Raji (cell line): ENCODE data around the gene IFI30.

Experiments used
- POLR2A ChIP-seq: IDR thresholded peaks from 2 replicates; pipeline ENCODE4 v1.6.1; 2011; ENCODE audit warnings: low read depth, low read length, control low read depth; ENCODE audit not compliant: insufficient read depth

IFI30 gene

GRCh38 chr19:18173572-18174288 lies at the start of gene IFI30:
IFI30 (plus strand) TSS chr19:18173813; CDS start chr19:18173842, 29 bp downstream.
- peak; percentile 99 for TF ChIP-seq POLR2A

- TF ChIP-seq POLR2A = no peak
Measured at GRCh38 chr19:18123819-18124218, 49.8 kb upstream of the IFI30 start.

GRCh38 chr19:18126097-18126496 lies 47.5 kb upstream of the IFI30 start:
- TF ChIP-seq POLR2A = no peak

- TF ChIP-seq POLR2A = no peak
Measured at GRCh38 chr19:18128044-18128443, 45.6 kb upstream of the IFI30 start.

GRCh38 chr19:18128805-18129204 lies 44.8 kb upstream of the IFI30 start:
- TF ChIP-seq POLR2A = no peak

DNA sequence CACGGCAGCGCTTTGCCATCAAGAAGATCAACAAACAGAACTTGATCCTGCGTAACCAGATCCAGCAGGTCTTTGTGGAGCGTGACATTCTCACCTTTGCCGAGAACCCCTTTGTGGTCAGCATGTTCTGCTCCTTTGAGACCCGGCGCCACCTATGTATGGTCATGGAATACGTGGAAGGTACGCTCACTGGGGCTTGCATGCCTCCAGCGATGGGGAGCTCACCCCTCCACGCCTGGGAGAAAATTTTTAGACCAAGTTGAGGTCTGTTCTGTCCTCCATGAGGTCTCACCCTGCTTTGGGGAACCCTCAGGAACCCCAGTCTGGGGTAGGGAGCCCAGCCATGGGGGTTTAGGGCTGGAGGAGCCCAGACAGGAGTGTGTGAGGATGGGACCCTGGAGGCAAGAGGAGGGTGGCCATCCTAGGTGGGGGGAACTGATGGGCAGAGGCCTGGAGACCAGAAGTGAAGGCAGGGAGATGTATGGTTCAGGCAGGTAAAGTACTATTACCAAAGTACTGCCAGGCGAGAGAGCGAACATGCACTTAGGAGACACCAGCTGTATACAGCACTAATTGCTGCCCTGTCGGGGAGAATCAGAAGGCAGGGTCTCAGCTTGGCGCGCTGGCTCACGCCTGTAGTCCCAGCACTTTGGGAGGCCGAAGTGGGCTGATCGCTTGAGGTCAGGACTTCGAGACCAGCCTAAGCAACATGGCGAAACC lies 42.9 kb upstream of the IFI30 start:
- TF ChIP-seq POLR2A = no peak

DNA sequence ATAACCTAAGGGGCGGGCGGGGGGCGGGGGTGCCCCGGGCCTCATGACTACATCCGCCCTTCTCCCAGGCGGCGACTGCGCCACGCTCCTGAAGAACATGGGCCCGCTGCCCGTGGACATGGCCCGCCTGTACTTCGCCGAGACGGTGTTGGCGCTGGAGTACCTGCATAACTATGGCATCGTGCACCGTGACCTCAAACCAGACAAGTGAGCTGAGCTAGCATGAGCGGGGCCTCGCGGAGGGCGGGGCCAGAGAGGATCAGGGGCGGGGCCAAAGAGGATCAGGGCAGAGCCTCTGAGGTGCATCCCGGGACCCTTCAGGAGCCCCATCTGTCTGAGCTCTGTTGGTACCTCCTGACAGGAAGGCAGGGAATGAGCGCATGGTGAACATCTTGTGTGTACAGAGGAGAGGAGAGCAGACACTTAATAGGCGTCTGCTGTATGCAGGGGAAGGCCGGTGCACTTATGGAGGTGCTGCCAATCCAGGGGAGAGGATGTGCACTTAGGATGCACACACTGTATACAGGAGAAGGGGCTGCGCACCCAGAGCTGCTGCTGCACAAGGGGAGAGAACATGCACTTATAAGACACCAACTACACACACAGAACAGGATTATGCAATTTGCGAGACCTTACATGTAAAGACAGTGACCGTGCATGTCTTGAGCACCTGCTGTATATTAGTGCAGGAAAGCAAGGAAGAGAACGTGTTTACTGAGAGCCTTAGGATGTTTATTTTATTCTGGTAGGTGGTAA lies 41.6 kb upstream of the IFI30 start:
- TF ChIP-seq POLR2A = no peak

GRCh38 chr19:18135712-18136584 lies 37.7 kb upstream of the IFI30 start:
- no peak for TF ChIP-seq POLR2A

DNA sequence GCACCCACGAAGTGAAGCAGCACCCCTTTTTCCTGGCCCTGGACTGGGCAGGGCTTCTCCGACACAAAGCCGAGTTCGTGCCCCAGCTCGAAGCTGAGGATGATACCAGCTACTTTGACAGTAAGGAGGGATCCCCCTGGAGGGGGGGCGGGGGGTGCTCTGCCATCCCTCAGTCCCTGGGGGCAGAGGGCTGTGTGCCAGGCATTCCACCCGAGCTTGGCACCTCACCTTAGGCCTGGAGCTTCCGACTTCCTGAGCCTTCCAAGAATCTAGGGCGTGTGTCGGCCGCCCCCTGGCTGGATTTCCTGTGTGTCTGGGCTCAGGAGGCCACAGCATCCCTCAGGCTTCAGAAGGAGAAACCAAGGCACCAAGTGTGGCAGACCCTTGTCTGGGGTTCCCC lies 36.4 kb upstream of the IFI30 start:
- no peak for TF ChIP-seq POLR2A

DNA sequence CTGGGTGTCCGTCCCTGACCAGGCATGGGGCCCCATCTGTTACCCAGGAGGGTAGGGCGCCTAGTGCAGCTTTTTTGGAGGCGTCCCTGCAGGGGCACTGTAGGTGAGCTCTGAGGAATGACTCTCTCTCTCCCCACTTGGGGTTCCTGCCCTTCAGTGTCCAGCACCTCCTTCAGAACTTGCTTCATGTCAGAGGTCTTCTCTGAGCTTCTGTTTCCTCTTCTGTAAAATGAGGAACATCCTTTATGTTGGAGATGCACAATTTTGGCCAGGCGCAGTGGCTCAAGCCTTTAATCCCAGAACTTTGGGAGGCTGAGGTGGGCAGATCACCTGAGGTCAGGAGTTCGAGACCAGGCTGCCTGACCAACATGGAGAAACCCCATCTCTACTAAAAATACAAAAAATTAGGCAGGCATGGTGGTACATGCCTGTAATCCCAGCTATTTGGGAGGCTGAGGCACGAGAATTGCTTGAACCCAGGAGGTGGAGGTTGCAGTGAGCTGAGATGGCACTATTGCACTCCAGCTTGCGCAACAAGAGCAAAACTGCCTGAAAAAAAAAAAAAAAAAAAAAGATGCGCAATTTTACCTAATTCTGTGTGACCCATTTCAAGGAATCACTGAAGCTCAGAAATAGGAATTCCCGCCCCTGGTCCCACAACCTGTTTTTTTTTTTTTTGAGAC lies 35.8 kb upstream of the IFI30 start:
- TF ChIP-seq POLR2A = no peak

GRCh38 chr19:18140473-18140872 lies 33.1 kb upstream of the IFI30 start:
- no peak for TF ChIP-seq POLR2A

DNA sequence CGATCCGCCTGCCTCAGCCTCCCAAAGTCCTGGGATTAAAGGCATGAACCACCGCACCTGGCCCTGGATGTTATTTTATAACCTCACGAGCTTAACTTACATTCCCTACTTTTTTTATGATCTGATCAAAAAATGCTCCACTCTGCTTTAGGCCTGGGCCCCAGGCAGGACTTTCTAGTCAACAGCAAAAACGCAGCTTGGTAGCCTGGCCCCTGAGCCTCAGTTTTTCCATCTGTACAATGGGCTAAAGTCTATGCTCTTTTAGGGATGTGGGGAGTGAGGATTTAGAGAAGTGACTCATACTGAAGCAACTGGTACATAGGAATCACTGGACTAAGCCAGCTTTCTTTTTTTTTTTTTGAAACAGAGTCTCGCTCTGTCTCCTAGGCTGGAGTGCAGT lies 32.6 kb upstream of the IFI30 start:
- TF ChIP-seq POLR2A = no peak

DNA sequence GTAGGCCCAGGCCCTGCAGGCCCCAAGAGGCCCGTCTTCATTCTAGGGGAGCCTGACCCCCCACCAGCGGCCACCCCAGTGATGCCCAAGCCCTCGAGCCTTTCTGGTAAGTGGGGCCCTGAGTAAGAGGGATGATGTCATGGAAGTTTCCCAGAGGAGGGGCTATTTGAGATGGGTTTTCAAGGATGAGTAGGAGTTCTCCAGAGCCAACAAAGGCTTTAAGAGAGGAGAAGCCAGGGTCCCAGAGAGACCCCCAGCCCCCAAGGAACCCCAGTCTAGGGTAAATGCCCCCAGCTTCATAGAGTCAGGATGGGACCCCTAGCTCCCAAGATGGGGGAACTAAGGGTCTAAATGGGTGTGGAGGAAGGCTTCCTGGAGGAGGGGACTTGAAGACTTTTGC lies 29.7 kb upstream of the IFI30 start:
- TF ChIP-seq POLR2A = no peak

GRCh38 chr19:18144361-18144760 lies 29.3 kb upstream of the IFI30 start:
- TF ChIP-seq POLR2A = no peak
